NCI-H1092 treated with DMSO at 0.1 percent for 48 hours (cell line): ENCODE data around the gene SMAD3.

Source experiments
- DNase-seq: peaks from one replicate; lab custom pipeline; 2025; lab: John Stamatoyannopoulos, UW

SMAD3 gene

DNA sequence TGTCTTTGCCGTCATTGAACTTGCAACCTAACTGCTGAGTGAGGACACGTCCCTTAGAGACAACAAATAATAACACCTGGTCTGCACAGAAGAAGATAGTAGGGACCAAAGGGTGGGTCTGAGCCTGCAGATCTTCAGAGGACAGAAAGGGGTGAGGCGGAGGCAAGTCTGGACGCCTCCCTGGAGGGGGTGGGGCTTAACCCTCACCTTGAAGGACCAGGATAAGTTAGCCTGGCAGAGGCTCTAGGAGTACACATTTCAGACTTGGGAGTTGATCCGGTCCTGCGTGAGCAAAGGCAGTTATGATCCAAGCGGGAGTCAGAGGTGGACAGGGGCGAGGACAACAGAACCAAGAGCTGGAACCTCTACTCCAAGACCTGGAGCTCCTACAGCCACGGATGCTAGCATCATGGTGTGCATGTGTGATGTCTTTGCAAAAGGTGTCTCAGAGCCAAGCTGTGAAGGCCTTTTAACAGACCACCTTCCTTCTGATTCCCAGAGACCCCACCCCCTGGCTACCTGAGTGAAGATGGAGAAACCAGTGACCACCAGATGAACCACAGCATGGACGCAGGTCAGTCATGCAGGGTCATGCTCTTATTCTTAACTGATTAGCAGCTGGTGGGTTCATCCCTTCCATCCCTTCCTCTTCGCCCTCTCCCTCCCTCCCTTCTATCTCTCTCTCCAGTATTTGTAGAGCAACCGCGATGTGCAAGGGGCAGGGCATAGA is 101.0 kb downstream of the SMAD3 start:
- no peak for DNase-seq

- DNase-seq = no peak
These were observed 101.7 kb downstream of the SMAD3 start for GRCh38 chr15:67167091-67167490.

- no peak for DNase-seq
These were observed 103.3 kb downstream of the SMAD3 start for GRCh38 chr15:67168694-67169093.

GRCh38 chr15:67170143-67170925 is 104.9 kb downstream of the SMAD3 start:
- no peak for DNase-seq

GRCh38 chr15:67171471-67171870 is 106.1 kb downstream of the SMAD3 start:
- no peak for DNase-seq

- no peak for DNase-seq
These were observed 106.8 kb downstream of the SMAD3 start for GRCh38 chr15:67172172-67172571.

- no peak for DNase-seq
These were observed 107.6 kb downstream of the SMAD3 start for GRCh38 chr15:67173005-67173404.

DNA sequence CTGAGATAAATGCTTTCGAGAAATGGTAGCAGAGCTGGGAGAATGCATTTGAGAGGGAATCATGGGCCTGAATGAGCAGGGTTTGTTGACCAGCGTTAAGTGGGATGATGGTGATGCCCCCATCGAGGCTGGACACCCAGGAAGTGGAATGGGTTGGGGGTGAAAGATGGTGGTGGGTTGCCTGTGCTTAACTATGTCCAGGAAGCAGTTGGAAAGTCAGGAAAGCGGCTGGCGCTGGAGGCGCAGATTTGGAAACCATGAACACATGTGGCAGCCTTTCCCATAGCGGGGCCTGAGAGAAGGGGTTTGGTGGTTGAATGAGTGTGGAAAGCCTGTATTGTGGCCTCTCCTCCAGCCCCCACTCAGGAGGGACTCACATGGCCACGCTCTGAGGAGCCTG is 108.4 kb downstream of the SMAD3 start:
- no peak for DNase-seq

DNA sequence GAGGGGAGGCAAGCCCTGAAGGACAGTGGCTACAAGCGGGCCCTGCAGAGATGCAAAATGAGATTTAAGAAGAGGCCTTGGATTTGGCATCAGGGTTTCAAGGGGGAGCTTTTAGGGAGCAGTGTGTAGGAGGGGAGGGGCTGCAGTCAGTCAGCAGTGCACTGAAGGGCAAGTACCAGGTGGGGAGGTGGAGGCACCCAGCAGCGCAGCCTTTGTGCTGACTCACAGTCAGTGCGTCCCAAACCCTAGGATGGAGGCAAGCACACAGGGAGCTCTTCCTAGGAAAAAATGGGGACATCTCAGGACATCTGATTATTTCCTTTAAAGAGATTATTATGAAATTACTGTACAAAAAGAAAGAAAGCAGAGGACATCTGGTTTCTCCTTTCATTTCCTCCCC is 109.0 kb downstream of the SMAD3 start:
- DNase-seq = no peak

DNA sequence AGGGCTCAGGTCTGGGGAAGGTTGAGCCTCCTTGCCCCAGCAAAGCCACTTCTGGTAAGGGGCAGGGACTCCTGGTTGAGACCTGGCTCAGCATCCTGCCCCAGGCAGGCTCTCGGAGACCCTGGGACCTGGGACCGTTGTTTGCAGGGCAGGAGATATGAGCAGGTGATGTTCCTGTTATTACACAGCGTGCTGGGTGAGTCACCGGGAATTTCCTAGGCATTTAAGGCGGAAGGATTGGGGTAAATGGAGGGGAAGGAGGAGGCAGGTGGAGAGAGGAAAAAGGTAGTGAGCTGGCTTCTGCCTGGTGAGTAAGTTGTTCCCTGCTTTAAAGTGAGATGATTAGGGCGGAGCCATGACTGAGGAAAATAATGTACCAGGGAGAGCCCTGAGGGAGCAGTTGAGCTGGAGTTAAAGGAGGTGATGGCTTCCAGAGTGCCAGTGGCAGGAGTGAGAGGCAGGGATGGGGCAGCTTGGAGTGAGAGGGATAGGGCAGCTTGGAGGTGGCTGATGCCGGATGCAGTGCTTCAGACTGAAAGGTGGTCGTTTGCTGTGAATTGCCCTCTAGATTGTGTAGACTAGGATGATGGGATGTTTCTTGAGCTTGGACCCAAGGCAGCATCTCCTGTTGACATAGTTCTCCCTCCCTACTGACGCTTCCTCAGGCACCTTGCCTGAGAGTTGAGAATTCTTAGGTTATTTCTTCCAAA is 109.6 kb downstream of the SMAD3 start:
- no peak for DNase-seq

DNA sequence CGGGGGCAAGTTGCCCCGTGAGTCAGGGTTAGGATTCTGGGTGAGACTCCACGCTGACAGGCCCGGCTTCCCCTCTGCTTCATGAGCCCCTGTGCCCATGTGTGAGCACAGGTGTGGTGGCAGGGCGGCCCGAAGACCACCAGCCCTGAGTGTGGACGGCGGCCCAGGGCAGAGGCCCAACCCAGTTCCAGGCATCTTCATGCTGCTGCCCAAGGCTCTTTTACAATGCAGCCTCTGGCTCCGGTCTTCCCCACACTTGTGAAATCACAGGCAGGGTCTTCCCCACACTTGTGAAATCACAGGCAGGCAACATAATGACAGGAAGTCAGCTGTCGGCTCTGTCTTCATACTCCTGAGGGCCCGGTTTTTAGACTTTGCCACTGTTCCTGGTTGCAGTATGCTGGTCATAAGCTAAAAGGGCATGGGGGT is 110.3 kb downstream of the SMAD3 start:
- no peak for DNase-seq

DNA sequence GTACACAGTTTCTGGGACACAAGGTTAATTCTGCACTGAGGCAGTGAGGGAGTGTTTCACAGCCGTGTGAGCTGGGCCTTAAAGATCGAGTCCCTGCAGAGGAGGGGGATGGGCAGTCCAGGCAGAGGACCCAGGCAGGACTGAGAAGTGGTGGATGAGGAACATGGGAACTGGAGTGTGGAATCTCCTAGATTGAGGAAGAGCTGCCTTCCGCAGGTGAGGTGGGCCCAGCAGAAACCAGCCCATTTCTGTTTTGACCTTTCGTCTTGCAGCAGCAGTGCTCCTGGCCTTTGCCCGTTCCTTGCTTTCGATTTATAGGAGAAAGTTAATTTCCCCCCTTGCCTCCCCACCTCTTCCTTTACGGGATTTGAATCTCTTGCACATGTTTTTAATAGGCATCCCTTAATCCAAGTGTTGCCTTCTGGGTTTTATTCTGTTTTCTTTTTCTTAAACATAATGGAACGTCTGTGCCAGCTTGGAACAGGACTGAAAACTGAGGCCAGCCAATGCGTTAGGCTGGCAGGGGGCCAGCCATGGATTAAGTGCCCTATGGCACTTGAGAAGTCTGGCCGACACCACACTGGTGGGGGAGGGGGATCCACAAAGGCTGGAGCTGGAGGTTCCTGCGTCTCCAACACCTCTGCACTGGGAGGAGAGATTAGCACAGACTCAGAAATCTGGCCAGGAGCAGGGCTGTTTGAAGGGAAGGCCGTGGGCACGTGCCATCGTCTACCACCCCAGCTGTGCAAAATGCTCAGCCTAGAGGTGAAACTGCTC is 111.0 kb downstream of the SMAD3 start:
- DNase-seq = peak; percentile 48

DNA sequence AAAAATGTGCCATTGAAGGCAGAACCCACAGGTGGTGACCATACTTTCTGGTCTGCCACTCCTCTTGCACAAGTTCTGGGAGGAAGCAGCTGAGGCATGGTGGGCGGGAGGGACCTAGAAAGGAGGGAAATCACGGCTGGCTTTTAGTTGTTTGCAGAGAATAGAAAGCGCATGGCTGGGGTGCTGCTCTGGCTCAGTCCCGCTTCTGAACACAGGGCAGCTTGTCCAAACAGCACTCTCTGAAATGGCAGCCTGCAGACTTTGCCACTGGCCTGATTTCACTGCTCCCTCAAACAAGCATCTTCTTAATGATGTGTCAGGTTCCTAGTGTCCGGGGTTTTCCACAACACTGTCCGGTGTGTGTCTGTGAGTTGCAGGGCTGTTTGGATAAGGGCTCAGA is 112.3 kb downstream of the SMAD3 start:
- no peak for DNase-seq

- DNase-seq = no peak
These were observed 113.3 kb downstream of the SMAD3 start for GRCh38 chr15:67178569-67179210.

DNA sequence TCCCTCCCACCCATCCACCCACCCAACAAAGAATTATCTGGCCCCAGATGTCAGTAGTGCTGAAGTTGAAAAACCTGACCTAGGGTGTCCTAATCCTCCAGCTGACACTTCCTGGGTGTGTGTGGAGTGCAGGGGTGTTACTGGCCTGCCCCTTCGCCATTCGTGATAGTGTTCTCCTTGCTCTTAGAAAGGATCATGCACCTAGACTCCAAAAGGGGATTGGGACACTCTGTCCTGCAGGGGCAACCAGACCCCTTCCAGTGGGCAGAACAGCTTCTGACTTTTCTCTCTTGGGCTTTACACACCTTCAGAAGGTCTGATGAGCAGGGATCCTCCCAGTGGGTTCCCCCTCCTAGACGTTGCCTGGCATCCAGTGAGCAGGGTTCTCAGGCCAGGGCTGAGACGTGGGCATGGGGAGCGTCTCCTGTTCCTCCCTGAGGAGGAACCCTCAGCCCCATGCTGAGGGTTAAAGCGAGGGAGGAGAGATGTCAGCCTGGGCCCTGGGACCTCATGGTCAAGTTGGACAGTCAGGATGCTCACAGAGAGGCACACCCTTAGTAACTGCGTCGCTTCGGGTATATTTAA is 114.1 kb downstream of the SMAD3 start:
- no peak for DNase-seq

DNA sequence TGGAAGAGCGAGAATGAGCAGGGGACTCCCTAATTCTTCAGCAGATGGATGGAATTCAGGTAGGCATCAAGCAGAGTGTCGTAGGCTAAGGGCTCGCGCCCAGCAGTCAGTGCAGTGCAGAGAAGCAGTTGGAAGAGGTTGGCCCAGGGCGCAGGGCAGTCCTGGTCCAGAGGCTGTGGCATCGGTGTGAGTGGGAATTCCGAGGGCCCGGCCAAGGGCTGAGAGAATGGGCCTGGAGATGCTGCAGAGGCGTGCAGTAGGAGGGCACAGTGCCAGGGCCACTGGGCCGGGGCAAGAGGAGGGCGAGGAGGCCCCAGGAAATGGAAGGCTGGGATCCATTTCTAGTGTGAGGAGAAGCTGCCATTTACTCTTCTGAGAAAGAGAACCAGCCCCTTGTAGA is 114.6 kb downstream of the SMAD3 start:
- no peak for DNase-seq

- no peak for DNase-seq
These were observed 115.3 kb downstream of the SMAD3 start for GRCh38 chr15:67180514-67181191.

- no peak for DNase-seq
These were observed 115.8 kb downstream of the SMAD3 start for GRCh38 chr15:67181221-67181639.

- DNase-seq = no peak
These were observed 118.2 kb downstream of the SMAD3 start for GRCh38 chr15:67183443-67184169.
